ENCODE results near the gene ATP9B. TPM values are rescaled to one million over a fixed set of nuclear protein-coding genes. Genes with fewer than 3 reads are reported as not detected.

Gene ATP9B
- total and polyA plus RNA-seq, 10 of the 15 experiments (the other 5 are each of a cell fraction or from before 2014, with no cell fraction given): 0.74 to 20.7 (median 12.9) TPM

- WGBS (ENCODE audit: insufficient coverage, insufficient replicate concordance, low lambda C conversion rate, missing lambda C conversion rate): 44% methylated on average over 19 of the region's 21 CpGs
- Histone ChIP-seq H3K4me1 (ENCODE audit: control insufficient read depth, insufficient read depth, low read length) (no peaks in the 10 kb centered on the region), H3K9me3 (replicated peaks; ENCODE audit: control insufficient read depth, insufficient read depth, low read length) (no peaks in the 10 kb centered on the region), H3K27ac (ENCODE audit: control insufficient read depth, insufficient read depth) (no peak overlapping the region), H2AFZ (ENCODE audit: control insufficient read depth, low read depth, low read length) (no peak overlapping the region), H3K4me2 (ENCODE audit: control insufficient read depth, insufficient read depth) (no peak overlapping the region), H3K9ac (ENCODE audit: control insufficient read depth, insufficient read depth, low read length) (no peak overlapping the region), H3K79me2 (ENCODE audit: control insufficient read depth, insufficient read depth, low read length) (no peaks in the 10 kb centered on the region), H3K27me3 (replicated peaks in 1 of 2; ENCODE audit: control insufficient read depth in 2 of 2, insufficient read depth in 2 of 2, low read length in 1 of 2) (no peaks in the 10 kb centered on the region), H3K36me3 (ENCODE audit: control insufficient read depth in 2 of 2, insufficient read depth in 2 of 2, low read length in 1 of 2) (no peaks in the 10 kb centered on the region), H3K4me3 (no peak overlapping the region), H4K20me1 (ENCODE audit: control insufficient read depth, insufficient read depth) (no peaks in the 10 kb centered on the region)
- no peak for FAIRE-seq
- RAD21 ChIA-PET (ENCODE audit: unreplicated experiment): interaction anchor here (0.8 kb wide), 1 partner anchor 254 kb away, joined by 3 read pairs; no protein-coding TSS in a partner anchor
- POLR2A ChIA-PET: no interaction called here
- SMC1A ChIA-PET (ENCODE audit: uncharacterized antibody, unreplicated experiment): interaction anchor here (0.6 to 0.7 kb wide), 2 partner anchors 11 to 257 kb away, joined by 3 read pairs; no protein-coding TSS in a partner anchor
- TF ChIP-seq EP300 (IDR thresholded peaks at IDR 0.05; ENCODE audit: borderline replicate concordance in 1 of 2, control insufficient read depth in 1 of 2, low read depth in 2 of 2, low read length in 2 of 2) (no peak), SREBF2 (IDR thresholded peaks at IDR 0.05; ENCODE audit: low read length) (no peak), ZNF217 (IDR thresholded peaks at IDR 0.05) (no peak), POLR2A (IDR thresholded peaks at IDR 0.05; ENCODE audit: low read depth, low read length) (no peak), TCF12 (IDR thresholded peaks at IDR 0.05; ENCODE audit: low read depth, low read length) (no peak), NR2C1 (IDR thresholded peaks at IDR 0.05) (no peak), RELA (IDR thresholded peaks at IDR 0.05; ENCODE audit: borderline replicate concordance, partially characterized antibody) (no peak), KDM1A (IDR thresholded peaks at IDR 0.05; ENCODE audit: borderline replicate concordance) (no peak), TARDBP (IDR thresholded peaks at IDR 0.05; ENCODE audit: borderline replicate concordance) (no peak), POU2F2 (IDR thresholded peaks at IDR 0.05; ENCODE audit: borderline replicate concordance, low read depth, low read length) (no peak), ZNF384 (IDR thresholded peaks at IDR 0.05; ENCODE audit: borderline replicate concordance, low read depth, low read length) (no peak)
- TF ChIP-seq, protein P1, sequence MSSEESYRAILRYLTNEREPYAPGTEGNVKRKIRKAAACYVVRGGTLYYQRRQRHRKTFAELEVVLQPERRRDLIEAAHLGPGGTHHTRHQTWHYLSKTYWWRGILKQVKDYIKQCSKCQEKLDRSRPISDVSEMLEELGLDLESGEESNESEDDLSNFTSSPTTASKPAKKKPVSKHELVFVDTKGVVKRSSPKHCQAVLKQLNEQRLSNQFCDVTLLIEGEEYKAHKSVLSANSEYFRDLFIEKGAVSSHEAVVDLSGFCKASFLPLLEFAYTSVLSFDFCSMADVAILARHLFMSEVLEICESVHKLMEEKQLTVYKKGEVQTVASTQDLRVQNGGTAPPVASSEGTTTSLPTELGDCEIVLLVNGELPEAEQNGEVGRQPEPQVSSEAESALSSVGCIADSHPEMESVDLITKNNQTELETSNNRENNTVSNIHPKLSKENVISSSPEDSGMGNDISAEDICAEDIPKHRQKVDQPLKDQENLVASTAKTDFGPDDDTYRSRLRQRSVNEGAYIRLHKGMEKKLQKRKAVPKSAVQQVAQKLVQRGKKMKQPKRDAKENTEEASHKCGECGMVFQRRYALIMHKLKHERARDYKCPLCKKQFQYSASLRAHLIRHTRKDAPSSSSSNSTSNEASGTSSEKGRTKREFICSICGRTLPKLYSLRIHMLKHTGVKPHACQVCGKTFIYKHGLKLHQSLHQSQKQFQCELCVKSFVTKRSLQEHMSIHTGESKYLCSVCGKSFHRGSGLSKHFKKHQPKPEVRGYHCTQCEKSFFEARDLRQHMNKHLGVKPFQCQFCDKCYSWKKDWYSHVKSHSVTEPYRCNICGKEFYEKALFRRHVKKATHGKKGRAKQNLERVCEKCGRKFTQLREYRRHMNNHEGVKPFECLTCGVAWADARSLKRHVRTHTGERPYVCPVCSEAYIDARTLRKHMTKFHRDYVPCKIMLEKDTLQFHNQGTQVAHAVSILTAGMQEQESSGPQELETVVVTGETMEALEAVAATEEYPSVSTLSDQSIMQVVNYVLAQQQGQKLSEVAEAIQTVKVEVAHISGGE (CRISPR knock-in tag; IDR thresholded peaks at IDR 0.05): no peak
- BruUV-seq (replicated peaks): no TSS peak
- no peak for DNase-seq (ENCODE audit: low read depth, low spot score)
- in situ Hi-C loops (cut with MboI): no loop called here
- intact Hi-C loops (cut with micrococcal nuclease; ENCODE audit: unreplicated experiment): no loop called here
- CTCF ChIA-PET: interaction anchor here (0.8 kb wide), 1 partner anchor 259 kb away, joined by 3 read pairs; no protein-coding TSS in a partner anchor
- ATAC-seq: no peak
These were observed 316.6 kb downstream of the ATP9B start for GRCh38 chr18:79385708-79386341.
